PC-9 (cell line): ENCODE results near the gene TNK2. TPM values are rescaled to one million over a fixed set of nuclear protein-coding genes. Genes with fewer than 3 reads are reported as not detected.
"Not testable (repeated sequence)": the region's sequence is repeated elsewhere in the genome, so short reads cannot be mapped to it uniquely, and the experiment has no call there.

Source experiments
- BruUV-seq: library from RNA; stranded (reverse); fragments of 400-500 nt; replicated peaks from 2 replicates; lab custom pipeline; 2021; lab: Mats Ljungman, UMichigan
- CTCF ChIA-PET: fragments of 300-600 bp; sonication (Branson Sonifier 250); formaldehyde crosslinking; loops from one replicate; lab custom pipeline; 2022; ENCODE audit warnings: antibody characterized with exemption; lab: Charles Lee
- POLR2A ChIA-PET: fragments of 300-600 bp; sonication (Branson Sonifier 250); formaldehyde crosslinking; loops from one replicate; lab custom pipeline; 2022; ENCODE audit warnings: antibody characterized with exemption; ENCODE audit not compliant: unreplicated experiment; lab: Charles Lee
- DNase-seq, 2 experiments: peaks; one replicate each; pipeline versions ENCODE4 v3.0.0 to v3.0.0-alpha.2; 2015 to 2022; ENCODE audit warnings: mixed read lengths in 1 of 2
- H2AFZ ChIP-seq: fragments of 200-600 bp; sonication (generic); 2 replicates; pipeline ENCODE4 v1.8.1; 2017; ENCODE audit warnings: antibody characterized with exemption
- H3F3A ChIP-seq: fragments of 200-600 bp; sonication (generic); 2 replicates; pipeline ENCODE4 v1.8.1; 2017; ENCODE audit warnings: antibody characterized with exemption, mild to moderate bottlenecking, low read depth; ENCODE audit not compliant: insufficient read depth
- H3K27ac ChIP-seq: fragments of 200-600 bp; sonication (generic); 2 replicates; pipeline ENCODE4 v1.6.1; 2016; ENCODE audit warnings: mixed run types
- H3K27me3 ChIP-seq: fragments of 200-600 bp; sonication (generic); 2 replicates; pipeline ENCODE4 v1.6.1; 2016; ENCODE audit warnings: low read depth, mixed run types; ENCODE audit not compliant: insufficient read depth
- H3K36me3 ChIP-seq: fragments of 200-600 bp; sonication (generic); 2 replicates; pipeline ENCODE4 v1.6.1; 2016; ENCODE audit warnings: low read depth, mixed run types
- H3K4me1 ChIP-seq: fragments of 200-600 bp; sonication (generic); replicated peaks from 2 replicates; pipeline ENCODE4 v1.6.1; 2016; ENCODE audit warnings: mixed run types; ENCODE audit not compliant: insufficient read depth
- H3K4me2 ChIP-seq: fragments of 200-600 bp; sonication (generic); 2 replicates; pipeline ENCODE4 v1.6.1; 2017; ENCODE audit warnings: mixed run types
- H3K4me3 ChIP-seq: fragments of 200-600 bp; sonication (generic); 2 replicates; pipeline ENCODE4 v1.6.1; 2016; ENCODE audit warnings: mixed run types
- H3K79me2 ChIP-seq: fragments of 200-600 bp; sonication (generic); 2 replicates; pipeline ENCODE4 v1.6.1; 2017; ENCODE audit warnings: low read depth, mixed run types
- H3K9me2 ChIP-seq: fragments of 200-600 bp; sonication (generic); 2 replicates; pipeline ENCODE4 v1.8.1; 2017; ENCODE audit warnings: mild to moderate bottlenecking; ENCODE audit not compliant: insufficient read depth
- H3K9me3 ChIP-seq: fragments of 200-600 bp; sonication (generic); 2 replicates; pipeline ENCODE4 v1.8.1; 2016; ENCODE audit warnings: low read depth; ENCODE audit not compliant: insufficient read depth
- H4K20me1 ChIP-seq: fragments of 200-600 bp; sonication (generic); 2 replicates; pipeline ENCODE4 v1.8.1; 2017; ENCODE audit not compliant: insufficient read depth
- CTCF ChIP-seq: fragments of 200-600 bp; sonication (generic); conservative IDR thresholded peaks from 2 replicates; pipeline ENCODE4 v1.6.1; 2017; ENCODE audit warnings: mixed run types, antibody characterized with exemption, mild to moderate bottlenecking, moderate library complexity
- EZH2 ChIP-seq: fragments of 200-600 bp; sonication (generic); IDR thresholded peaks from 2 replicates; pipeline ENCODE4 v1.8.0; 2017; ENCODE audit warnings: antibody characterized with exemption, low read depth
- intact Hi-C: fragments of 100-400 bp; cut with micrococcal nuclease; formaldehyde crosslinking; loops from one replicate; pipeline ENCODE4 v1.10.0; 2022; ENCODE audit not compliant: unreplicated experiment
- total RNA-seq: library from RNA; stranded (reverse); gene quantifications from 2 replicates; pipeline ENCODE4 v1.2.3, GENCODE V29; 2021

The TNK2 gene
- total RNA-seq, 1 experiment from 2014 or later, result 118 TPM

DNA sequence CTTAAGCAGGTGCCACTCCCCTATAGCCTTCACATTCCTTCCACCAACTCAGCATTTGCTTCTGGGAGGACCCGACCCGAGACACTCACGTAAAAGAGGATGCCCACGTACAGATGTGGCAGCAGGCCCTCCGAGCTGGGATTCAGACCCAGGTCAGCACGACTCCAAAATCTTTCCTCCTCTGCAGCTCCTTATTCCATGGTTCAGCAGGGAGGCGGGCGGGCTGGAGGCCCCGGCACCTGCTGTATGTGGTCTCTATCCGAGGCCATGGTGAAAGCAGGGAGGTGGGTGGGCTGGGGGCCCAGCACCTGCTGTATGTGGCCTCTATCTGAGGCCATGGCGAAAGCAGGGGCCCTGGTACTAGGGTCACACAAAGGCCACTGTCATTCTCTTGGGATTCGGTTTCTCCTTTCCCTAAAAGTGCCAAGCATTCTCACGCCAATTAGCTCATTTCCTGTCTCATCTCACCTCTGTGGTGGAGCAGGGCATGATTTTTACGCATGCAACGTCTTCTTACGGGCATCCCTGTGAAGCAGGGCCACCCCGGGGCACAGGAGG, 90.7 kb downstream of the TNK2 start:
- POLR2A ChIA-PET, result no interaction called here
- CTCF ChIA-PET, result interaction anchor here (0.6 kb wide), 1 partner anchor 35 kb away, joined by 6 read pairs; no protein-coding TSS in a partner anchor

DNA sequence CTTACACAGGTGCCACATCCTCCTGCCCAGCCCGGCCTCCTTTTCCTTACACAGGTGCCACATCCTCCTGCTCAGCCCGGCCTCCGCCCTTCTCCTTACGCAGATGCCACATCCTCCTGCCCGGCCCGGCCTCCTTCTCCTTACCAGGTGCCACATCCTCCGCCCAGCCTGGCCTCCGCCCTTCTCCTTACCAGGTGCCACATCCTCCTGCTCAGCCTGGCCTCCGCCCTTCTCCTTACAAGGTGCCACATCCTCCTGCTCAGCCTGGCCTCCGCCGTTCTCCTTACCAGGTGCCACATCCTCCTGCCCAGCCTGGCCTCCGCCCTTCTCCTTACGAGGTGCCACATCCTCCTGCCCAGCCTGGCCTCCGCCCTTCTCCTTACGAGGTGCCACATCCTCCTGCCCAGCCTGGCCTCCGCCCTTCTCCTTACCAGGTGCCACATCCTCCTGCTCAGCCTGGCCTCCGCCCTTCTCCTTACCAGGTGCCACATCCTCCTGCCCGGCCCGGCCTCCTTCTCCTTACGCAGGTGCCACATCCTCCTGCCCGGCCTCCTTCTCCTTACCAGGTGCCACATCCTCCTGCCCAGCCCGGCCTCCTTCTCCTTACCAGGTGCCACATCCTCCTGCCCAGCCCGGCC, 92.0 kb downstream of the TNK2 start:
- POLR2A ChIA-PET, BruUV-seq, H3K36me3 ChIP-seq, H3K27me3 ChIP-seq, H3K9me3 ChIP-seq, H3K9me2 ChIP-seq, H3K4me3 ChIP-seq, DNase-seq, H3K79me2 ChIP-seq, H4K20me1 ChIP-seq, H3K4me2 ChIP-seq, intact Hi-C loops, CTCF ChIA-PET, H2AFZ ChIP-seq: not testable (repeated sequence)
- Histone ChIP-seq H3K27ac (peak overlapping the region; percentile 53), H3F3A (peaks cover 34% of the 10 kb centered on the region), H3K4me1 (peaks cover 64% of the 10 kb centered on the region)

More for the DNA sequence above, 90.7 kb downstream of the TNK2 start:
- TF ChIP-seq CTCF, result no peak
- no peak for TF ChIP-seq EZH2
- Histone ChIP-seq H3K4me2 (peak overlapping the region; percentile 2; the same call in 1 of the 2 replicates), H3K4me3 (no peak overlapping the region), H3K9me3 (no peaks in the 10 kb centered on the region), H3K27ac (no peak overlapping the region), H2AFZ (no peak overlapping the region), H3K27me3 (no peaks in the 10 kb centered on the region), H3K4me1 (peaks cover 74% of the 10 kb centered on the region), H3F3A (peaks cover 42% of the 10 kb centered on the region), H4K20me1 (no peaks in the 10 kb centered on the region), H3K9me2 (no peaks in the 10 kb centered on the region), H3K79me2 (peaks cover 15% of the 10 kb centered on the region), H3K36me3 (no peaks in the 10 kb centered on the region)
- DNase-seq, result no peak
- intact Hi-C loops, result no loop called here
- BruUV-seq, result no TSS peak

DNA sequence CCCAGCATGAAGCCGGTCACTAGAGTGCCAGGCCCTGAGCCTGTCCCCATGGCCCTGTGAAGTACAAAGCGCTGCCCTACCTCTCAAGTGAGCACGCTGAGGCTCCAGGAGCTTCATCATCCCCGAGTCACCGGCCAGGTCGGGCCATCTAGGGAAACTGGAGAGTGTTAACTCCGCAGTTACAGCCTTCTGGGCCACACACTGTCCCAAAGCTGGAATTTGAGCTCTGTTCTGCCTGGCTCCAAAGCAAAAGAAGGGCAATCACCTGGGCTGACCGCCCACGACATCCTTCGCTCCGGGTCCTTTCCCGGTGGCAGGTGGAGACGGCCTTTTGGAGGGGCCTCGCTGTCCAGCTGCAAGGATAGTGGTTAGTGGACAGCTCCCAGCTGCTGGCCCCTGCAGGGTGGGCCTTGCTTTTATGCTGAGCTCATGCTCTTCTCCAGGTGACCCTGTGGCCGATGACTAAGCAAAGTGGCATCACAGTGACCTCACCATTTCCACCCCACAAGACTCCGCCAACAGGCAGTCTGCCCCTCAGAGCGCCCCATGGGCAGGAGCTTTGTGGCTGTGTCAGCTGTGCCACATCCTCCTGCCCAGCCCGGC, 93.1 kb downstream of the TNK2 start:
- CTCF ChIA-PET, result interaction anchor here (0.5 to 1.1 kb wide), 7 partner anchors 14 to 542 kb away, joined by 3 to 5 read pairs (median 3); no protein-coding TSS in a partner anchor
- Histone ChIP-seq H3K27ac (peak overlapping the region; percentile 89), H3K4me2 (peak overlapping the region; percentile 68), H3K4me3 (peak overlapping the region; percentile 18; the same call in 1 of the 2 replicates), H4K20me1 (no peaks in the 10 kb centered on the region), H2AFZ (no peak overlapping the region), H3K27me3 (no peaks in the 10 kb centered on the region), H3K4me1 (peaks cover 55% of the 10 kb centered on the region), H3K9me3 (no peaks in the 10 kb centered on the region), H3F3A (peaks cover 26% of the 10 kb centered on the region), H3K9me2 (no peaks in the 10 kb centered on the region), H3K79me2 (peaks cover 11% of the 10 kb centered on the region; the same call in 1 of the 2 replicates), H3K36me3 (no peaks in the 10 kb centered on the region)
- no TSS peak for BruUV-seq
- DNase-seq, result peak; percentile 95 to 97
- intact Hi-C loops, result loop anchor here (1.0 kb wide), 1 partner anchor 11 kb away; no protein-coding TSS in a partner anchor
- TF ChIP-seq EZH2 (no peak), CTCF (no peak)
- POLR2A ChIA-PET, result interaction anchor here (0.6 to 0.7 kb wide), 5 partner anchors 95 to 740 kb away, joined by 3 to 6 read pairs (median 4); no protein-coding TSS in a partner anchor
